Measurements from ENCODE around the gene TTPAL.

DNA sequence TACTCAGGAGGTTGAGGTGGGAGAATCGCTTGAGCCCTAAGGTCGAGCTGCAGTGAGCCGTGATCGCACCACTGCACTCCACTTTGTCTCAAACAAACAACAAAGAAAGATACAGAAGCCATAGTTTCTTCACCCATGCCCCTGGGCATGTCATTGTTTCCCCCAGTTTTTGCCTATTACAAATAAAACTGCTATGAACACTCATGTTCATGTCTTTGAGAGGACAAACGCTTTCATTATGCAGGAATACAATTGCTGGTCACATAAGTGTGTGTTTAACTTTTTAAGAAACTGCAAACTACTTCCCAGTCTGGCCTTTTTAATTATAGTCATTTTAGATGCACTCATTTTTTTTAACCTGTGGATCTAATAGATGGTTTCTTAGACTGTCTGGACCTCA lies 12.2 kb upstream of the TTPAL start:
- TF ChIP-seq EP300 (IDR thresholded peaks at IDR 0.05; ENCODE audit: borderline replicate concordance in 1 of 2, low read depth in 1 of 2, low read length in 1 of 2) (no peak), SMC3 (IDR thresholded peaks at IDR 0.05; ENCODE audit: low read depth, low read length) (no peak), EZH2phosphoT487 (IDR thresholded peaks at IDR 0.05; ENCODE audit: borderline replicate concordance, low read depth) (no peak), ELF1 (IDR thresholded peaks at IDR 0.05) (no peak), TEAD4 (IDR thresholded peaks at IDR 0.05; ENCODE audit: borderline replicate concordance, insufficient read depth) (no peak)
- TF ChIP-seq, protein P1, sequence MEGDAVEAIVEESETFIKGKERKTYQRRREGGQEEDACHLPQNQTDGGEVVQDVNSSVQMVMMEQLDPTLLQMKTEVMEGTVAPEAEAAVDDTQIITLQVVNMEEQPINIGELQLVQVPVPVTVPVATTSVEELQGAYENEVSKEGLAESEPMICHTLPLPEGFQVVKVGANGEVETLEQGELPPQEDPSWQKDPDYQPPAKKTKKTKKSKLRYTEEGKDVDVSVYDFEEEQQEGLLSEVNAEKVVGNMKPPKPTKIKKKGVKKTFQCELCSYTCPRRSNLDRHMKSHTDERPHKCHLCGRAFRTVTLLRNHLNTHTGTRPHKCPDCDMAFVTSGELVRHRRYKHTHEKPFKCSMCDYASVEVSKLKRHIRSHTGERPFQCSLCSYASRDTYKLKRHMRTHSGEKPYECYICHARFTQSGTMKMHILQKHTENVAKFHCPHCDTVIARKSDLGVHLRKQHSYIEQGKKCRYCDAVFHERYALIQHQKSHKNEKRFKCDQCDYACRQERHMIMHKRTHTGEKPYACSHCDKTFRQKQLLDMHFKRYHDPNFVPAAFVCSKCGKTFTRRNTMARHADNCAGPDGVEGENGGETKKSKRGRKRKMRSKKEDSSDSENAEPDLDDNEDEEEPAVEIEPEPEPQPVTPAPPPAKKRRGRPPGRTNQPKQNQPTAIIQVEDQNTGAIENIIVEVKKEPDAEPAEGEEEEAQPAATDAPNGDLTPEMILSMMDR (IDR thresholded peaks at IDR 0.05) = no peak
